CD4-positive, alpha-beta T cell treated with Interleukin-6 for 4 hours (primary cell): ENCODE data around the gene AIFM3.
A peak's percentile ranks its signal among the peaks of the same experiment; 100 is the strongest.

ENCODE experiments used
- DNase-seq: peaks from one replicate; pipeline ENCODE4 v3.0.0-alpha.2; 2020; ENCODE audit warnings: mixed read lengths

Gene AIFM3

GRCh38 chr22:21009638-21010425 is 42.8 kb downstream of the AIFM3 start:
- no peak for DNase-seq

- no peak for DNase-seq
These were observed 43.5 kb downstream of the AIFM3 start for GRCh38 chr22:21010426-21011113.

GRCh38 chr22:21012446-21013407 is 45.7 kb downstream of the AIFM3 start:
- DNase-seq: no peak

- no peak for DNase-seq
These were observed 46.7 kb downstream of the AIFM3 start for GRCh38 chr22:21013657-21014201.

GRCh38 chr22:21014202-21014725 is 47.2 kb downstream of the AIFM3 start:
- peak; percentile 94 for DNase-seq

GRCh38 chr22:21014726-21015465 is 47.8 kb downstream of the AIFM3 start, which contains the start of gene P2RX6:
Gene P2RX6 (plus strand): TSS chr22:21015165. CDS start chr22:21015175, 10 bp downstream.
- no peak for DNase-seq

GRCh38 chr22:21015466-21016006 is 48.5 kb downstream of the AIFM3 start:
- DNase-seq: no peak

- no peak for DNase-seq
These were observed 49.8 kb downstream of the AIFM3 start for GRCh38 chr22:21016644-21017420.

- no peak for DNase-seq
These were observed 51.3 kb downstream of the AIFM3 start for GRCh38 chr22:21018314-21018713.

GRCh38 chr22:21020802-21021429 is 53.9 kb downstream of the AIFM3 start:
- DNase-seq: no peak

GRCh38 chr22:21022507-21022906 is 55.5 kb downstream of the AIFM3 start:
- no peak for DNase-seq

GRCh38 chr22:21022955-21023614 is 56.0 kb downstream of the AIFM3 start:
- DNase-seq: no peak

GRCh38 chr22:21025266-21025665 is 58.2 kb downstream of the AIFM3 start:
- peak; percentile 40 for DNase-seq

- no peak for DNase-seq
These were observed 59.0 kb downstream of the AIFM3 start for GRCh38 chr22:21025763-21026755.

GRCh38 chr22:21026783-21027692 is 60.0 kb downstream of the AIFM3 start:
- no peak for DNase-seq

- DNase-seq: no peak
These were observed 61.5 kb downstream of the AIFM3 start for GRCh38 chr22:21028277-21029251.
